GM12891 (cell line): ENCODE data around the gene FREM1.

Source experiments
- DNase-seq: peaks from one replicate; pipeline ENCODE4 v3.0.0; 2011; ENCODE audit warnings: low spot score; ENCODE audit not compliant: insufficient read length
- FAIRE-seq: peaks from 2 replicates; lab custom pipeline; 2011; peaks lifted over from hg19 to GRCh38; lab: Jason Lieb, UNC
- PAX5 ChIP-seq: IDR thresholded peaks from 2 replicates; pipeline ENCODE4 v1.6.1; 2011; ENCODE audit warnings: low read length, moderate library complexity, mild to moderate bottlenecking; ENCODE audit not compliant: insufficient read depth, severe bottlenecking
- POLR2A ChIP-seq: IDR thresholded peaks from 2 replicates; pipeline ENCODE4 v1.6.1; 2011; ENCODE audit warnings: low read depth, low read length, control low read depth
- POLR2AphosphoS5 ChIP-seq: IDR thresholded peaks from 2 replicates; pipeline ENCODE4 v1.6.1; 2011; ENCODE audit warnings: low read depth, low read length, control low read depth
- POU2F2 ChIP-seq: IDR thresholded peaks from 2 replicates; pipeline ENCODE4 v1.6.1; 2011; ENCODE audit warnings: low read depth, mild to moderate bottlenecking, control low read depth, low read length, moderate library complexity
- SPI1 ChIP-seq: IDR thresholded peaks from 2 replicates; pipeline ENCODE4 v1.6.1; 2011; ENCODE audit warnings: low read depth, low read length, control low read depth
- TAF1 ChIP-seq: IDR thresholded peaks from 2 replicates; pipeline ENCODE4 v1.6.1; 2011; ENCODE audit warnings: low read depth, low read length, control low read depth

Gene FREM1

DNA sequence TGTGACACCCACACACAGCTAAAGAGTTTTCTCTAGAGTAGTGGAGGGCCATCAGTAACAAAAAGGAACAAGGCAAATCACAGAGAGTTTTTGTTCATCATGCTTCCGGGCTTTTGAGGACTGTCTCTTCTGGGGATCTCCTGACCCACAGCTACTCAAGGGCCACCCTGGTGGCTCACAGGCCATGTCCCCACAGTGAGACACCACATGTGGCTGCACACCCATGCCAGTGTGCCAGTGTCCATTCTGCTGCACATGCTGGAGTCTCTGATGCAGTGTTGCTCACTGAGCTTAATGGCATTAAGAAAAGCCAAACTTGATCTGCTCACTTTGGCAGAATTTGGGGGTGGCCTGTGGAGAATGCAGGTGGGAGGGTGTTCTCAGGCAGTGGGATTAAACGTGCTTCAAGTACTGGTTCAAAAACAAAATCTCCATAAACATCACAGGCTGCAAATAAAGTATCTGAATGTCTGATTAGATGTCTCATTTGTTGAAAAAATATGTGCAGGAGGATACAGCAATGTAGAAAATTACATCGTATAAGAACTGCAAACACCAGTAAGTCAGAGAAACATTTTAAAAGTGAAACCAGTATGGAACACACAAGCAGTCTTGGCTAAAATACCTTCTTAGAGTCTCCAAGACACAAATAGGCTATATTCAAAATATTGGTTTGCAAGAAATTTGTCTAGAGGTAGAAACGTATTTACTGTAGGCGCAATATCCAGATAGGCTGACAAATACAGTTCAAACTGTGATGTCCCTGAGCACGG lies 11.0 kb downstream of the FREM1 start:
- no peak for TF ChIP-seq PAX5
- no peak for TF ChIP-seq POLR2A
- TF ChIP-seq POLR2AphosphoS5, result no peak
- no peak for TF ChIP-seq POU2F2
- no peak for TF ChIP-seq SPI1
- TF ChIP-seq TAF1, result no peak
- no peak for FAIRE-seq
- DNase-seq, result no peak

DNA sequence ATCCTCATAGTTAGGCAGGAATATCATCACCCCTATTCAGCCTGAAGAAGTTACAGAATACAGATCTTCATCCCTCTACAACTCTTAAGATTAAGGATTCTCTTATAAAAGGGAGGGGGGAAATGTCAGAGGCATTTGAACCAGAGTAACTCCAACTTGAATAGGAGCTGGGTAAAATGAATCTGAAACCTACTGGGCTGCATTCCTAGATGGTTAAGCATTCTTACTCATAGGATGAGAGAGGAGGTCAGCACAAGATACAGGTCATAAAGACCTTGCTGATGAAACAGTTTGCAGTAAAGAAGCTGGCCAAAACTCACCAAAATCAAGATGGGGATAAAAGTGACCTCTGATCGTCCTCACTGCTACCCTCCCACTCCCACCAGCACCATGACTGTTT lies 14.4 kb downstream of the FREM1 start:
- no peak for DNase-seq
- FAIRE-seq, result no peak
- TF ChIP-seq SPI1 (no peak), POLR2AphosphoS5 (no peak), POU2F2 (no peak), PAX5 (no peak), TAF1 (no peak), POLR2A (no peak)

DNA sequence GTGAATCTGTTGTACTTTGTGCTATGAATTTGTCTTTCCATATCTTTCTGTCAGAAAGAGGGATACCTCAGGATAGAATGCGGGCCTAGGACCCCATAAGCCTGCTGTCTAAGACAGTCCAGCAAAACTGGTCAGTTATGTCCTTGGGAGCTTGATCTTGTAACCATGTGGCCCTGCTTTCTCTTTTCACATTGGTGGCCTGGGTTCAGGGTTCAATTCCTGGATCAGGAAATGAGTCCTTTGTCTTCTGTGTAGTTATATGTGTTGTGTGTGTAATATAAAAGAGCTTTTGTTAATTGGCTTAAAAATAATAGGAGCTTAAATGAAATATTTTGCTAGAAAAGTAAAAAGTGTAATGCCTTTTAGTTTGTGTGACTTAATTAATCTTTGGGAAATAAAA lies 16.9 kb downstream of the FREM1 start:
- DNase-seq, result no peak
- FAIRE-seq, result no peak
- TF ChIP-seq PAX5, result no peak
- TF ChIP-seq POU2F2, result no peak
- TF ChIP-seq SPI1, result no peak
- TF ChIP-seq POLR2AphosphoS5, result no peak
- no peak for TF ChIP-seq POLR2A

DNA sequence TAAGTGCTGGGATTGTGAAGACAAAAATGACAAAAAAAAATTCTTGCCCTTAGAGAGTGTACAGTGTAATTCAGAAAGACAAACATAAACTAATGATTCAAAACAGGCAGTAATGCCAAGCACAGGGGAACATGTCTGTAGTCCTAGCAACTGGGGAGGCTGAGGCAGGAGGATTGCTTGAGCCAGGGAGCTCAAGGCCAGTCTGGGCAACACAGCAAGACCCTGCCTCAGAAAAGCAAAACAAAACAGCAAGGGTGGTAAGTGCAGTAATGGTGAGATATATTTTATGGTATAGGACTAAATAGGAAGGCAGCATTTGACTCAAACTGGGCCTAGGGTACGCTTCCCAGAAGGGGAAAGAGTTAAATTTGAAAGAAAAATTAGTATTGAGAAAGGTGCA lies 18.9 kb downstream of the FREM1 start:
- TF ChIP-seq POLR2A, result no peak
- DNase-seq (no peak), FAIRE-seq (no peak)

DNA sequence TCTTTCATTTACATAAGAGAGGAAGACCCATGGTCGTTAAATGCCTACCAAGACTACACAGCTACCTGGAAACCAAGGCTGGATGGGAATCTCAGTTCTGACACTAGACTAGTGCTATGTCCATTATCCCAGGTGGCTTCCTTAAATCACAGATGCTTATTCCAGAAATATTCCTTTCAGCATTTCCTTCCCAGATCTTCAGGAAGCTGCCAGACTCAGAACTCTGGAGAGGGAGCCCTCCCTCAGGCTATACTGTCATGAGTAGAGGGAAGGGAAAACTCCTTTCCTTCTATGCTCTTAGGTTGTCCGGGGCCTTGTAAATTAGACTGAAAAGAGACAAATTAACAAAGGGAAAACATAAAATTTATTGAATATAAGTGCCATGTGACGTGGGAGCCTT lies 20.8 kb downstream of the FREM1 start:
- no peak for FAIRE-seq
- no peak for DNase-seq
- TF ChIP-seq SPI1 (no peak), TAF1 (no peak), POU2F2 (no peak), POLR2AphosphoS5 (no peak)

DNA sequence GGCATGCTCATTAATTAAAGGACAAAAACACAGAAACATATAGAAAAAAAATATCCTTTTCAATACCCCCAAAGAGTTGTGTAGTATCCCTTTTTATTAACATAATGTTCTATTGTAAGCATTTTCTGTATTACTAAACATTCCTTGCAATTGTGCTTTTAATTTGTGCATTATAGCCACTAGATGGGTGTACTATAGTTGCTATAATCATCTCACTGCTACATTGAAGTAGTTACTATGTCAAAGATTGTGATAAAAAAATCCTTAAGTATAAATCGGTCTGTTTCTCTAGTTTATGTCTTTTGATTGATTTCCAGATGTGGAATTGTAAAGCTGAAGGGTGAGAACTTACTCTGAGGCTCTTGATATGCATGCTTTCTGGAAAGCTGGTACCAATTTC lies 21.4 kb downstream of the FREM1 start:
- DNase-seq, result no peak
- TF ChIP-seq POLR2A, result no peak
- TF ChIP-seq SPI1, result no peak
- TF ChIP-seq TAF1, result no peak
- no peak for TF ChIP-seq POLR2AphosphoS5
- no peak for TF ChIP-seq POU2F2
- no peak for TF ChIP-seq PAX5
- FAIRE-seq, result no peak

DNA sequence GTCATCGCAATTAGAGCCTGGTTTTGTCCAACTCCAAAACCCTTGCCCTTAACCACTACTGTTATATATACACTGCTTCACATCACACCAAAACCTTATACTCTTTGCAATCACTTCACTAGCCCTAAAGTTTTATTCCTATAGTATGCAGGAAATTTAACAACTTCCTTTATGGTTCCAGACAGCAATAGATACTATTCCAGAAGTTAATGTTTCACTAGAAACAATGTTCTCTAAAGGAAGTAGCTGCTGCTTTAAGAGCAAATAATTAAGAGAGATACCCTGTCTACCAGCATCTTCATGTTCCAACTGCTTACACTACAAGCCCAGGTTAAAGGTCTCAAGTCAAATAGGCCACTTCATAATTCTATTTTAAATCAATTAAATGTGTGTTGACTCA lies 22.0 kb downstream of the FREM1 start:
- TF ChIP-seq POU2F2 (no peak), TAF1 (no peak), PAX5 (no peak), SPI1 (no peak), POLR2AphosphoS5 (no peak), POLR2A (no peak)
- DNase-seq, result no peak
- FAIRE-seq, result no peak

DNA sequence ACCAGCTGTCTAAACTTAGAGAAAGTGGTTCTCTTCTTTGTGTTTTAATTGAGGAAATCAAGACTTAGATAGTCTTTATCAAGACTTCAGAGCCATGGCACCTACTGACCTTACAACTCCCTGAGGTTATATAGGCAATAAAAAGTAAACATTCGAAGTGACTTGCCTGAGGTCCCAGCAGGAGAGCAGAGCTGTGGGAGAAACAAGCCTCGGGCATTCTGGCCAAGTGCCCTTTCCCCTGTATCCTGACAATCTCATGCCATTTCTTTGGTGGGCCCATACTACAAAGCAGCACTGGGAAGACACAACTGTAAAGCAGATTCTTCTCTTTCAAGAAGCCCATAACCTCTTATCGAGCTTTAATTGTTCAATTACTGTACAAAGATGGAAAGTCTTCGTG lies 23.1 kb downstream of the FREM1 start:
- DNase-seq (no peak), FAIRE-seq (no peak)
- TF ChIP-seq POLR2AphosphoS5 (no peak), PAX5 (no peak), TAF1 (no peak), SPI1 (no peak), POU2F2 (no peak)

DNA sequence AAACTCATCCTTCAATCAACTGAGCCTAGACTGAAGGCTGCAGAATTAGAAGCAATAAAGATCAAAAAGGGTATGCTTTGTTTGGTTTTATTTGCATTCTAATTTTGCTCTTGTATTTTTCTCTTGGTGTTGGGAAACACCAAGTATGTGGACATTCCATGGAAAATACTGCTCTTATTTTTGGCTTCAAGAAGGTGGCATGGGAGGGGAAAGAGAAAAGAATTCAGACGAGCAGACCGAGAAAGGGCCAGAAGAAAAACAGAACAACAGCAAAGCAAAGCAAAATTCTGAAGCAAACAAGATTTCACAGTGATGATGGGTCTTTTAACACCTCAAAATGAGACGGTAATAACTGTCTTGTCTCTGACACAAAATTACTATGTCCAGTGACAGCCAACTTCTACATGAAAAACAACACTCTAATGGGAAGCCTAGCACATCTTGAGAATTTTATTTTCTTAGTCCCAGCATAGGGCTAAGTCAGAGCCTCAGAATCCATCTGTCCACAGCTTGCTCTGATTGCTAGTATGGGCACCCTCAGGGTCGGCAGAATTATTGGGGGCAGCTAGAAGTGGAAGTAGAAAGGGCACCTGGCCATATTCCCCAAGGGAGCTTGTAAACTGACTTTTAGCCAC lies 26.8 kb downstream of the FREM1 start:
- TF ChIP-seq POLR2A, result no peak
- TF ChIP-seq POU2F2, result no peak
- TF ChIP-seq PAX5, result no peak
- no peak for TF ChIP-seq POLR2AphosphoS5
- TF ChIP-seq TAF1, result no peak
- no peak for TF ChIP-seq SPI1
- FAIRE-seq (no peak), DNase-seq (no peak)

DNA sequence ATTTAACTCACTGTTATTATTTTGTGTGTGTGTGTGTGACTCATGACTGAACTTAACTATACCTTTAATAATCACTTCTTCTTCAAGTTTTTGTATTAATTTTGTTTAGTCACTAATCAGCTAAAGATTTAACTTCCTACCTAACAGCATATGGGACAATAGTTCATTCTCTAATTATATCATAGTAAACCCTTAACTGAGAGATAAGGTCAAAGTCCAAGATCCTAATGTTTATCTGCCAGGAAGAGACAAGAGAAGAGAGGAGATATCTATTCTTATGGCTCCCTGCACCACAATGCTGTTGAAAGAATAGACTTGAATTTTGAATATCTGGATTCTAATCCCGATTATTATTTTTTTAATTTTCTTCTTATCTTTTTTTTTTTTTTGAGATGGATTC lies 28.1 kb downstream of the FREM1 start:
- no peak for FAIRE-seq
- TF ChIP-seq SPI1, result no peak
- TF ChIP-seq POLR2AphosphoS5, result no peak
- DNase-seq, result no peak
